Upper lobe of left lung (tissue), 6 donors: ENCODE results near the gene L3MBTL1. TPM values are rescaled to one million over a fixed set of nuclear protein-coding genes. Genes with fewer than 3 reads are reported as not detected.

Source experiments
- ATAC-seq, 2 donors: fragments of 200-7000 bp; cut with Tn5 transposase; one replicate each; pipeline ENCODE4 v1.9.1; 2022; ENCODE audit warnings: mild to moderate bottlenecking in 2 of 2, moderate library complexity in 2 of 2; ENCODE audit not compliant: low FRiP score in 2 of 2
- DNase-seq, 2 donors: peaks; one replicate each; pipeline ENCODE4 v3.0.0-alpha.2; 2019 to 2020
- H3K27ac ChIP-seq, 4 donors: fragments of 200-600 bp; sonication (generic); one replicate each; pipeline ENCODE4 v1.5.1; 2016 to 2019
- H3K27me3 ChIP-seq, 4 donors: fragments of 200-600 bp; sonication (generic); one replicate each; pipeline ENCODE4 v1.5.1; 2017 to 2019
- H3K36me3 ChIP-seq, 4 donors: fragments of 200-600 bp; sonication (generic); one replicate each; pipeline ENCODE4 v1.5.1; 2016 to 2019
- H3K4me1 ChIP-seq, 4 donors: fragments of 200-600 bp; sonication (generic); one replicate each; pipeline ENCODE4 v1.5.1; 2018 to 2019
- H3K4me3 ChIP-seq, 4 donors: fragments of 200-600 bp; sonication (generic); one replicate each; pipeline ENCODE4 v1.5.1; 2017 to 2019; ENCODE audit warnings: mild to moderate bottlenecking in 2 of 4, moderate library complexity in 1 of 4
- H3K9me3 ChIP-seq, 4 donors: fragments of 200-600 bp; sonication (generic); one replicate each; pipeline ENCODE4 v1.5.1; 2018 to 2019
- CTCF ChIP-seq, 6 experiments: fragments of 450-650 bp in 4 of 6; fragments of 200-600 bp in 2 of 6; sonication (generic) in 2 of 6; IDR thresholded peaks; one replicate each; pipeline ENCODE4 v1.5.1; 2016 to 2019; ENCODE audit warnings: antibody characterized with exemption in 6 of 6
- EP300 ChIP-seq, 4 donors: sonication (generic); formaldehyde crosslinking; IDR thresholded peaks; one replicate each; pipeline ENCODE4 v1.5.1; 2017; ENCODE audit warnings: antibody characterized with exemption in 4 of 4, control low read depth in 2 of 4
- POLR2A ChIP-seq, 4 donors: fragments of 450-650 bp; IDR thresholded peaks; one replicate each; pipeline ENCODE4 v1.5.1; 2016 to 2017; ENCODE audit warnings: antibody characterized with exemption in 4 of 4, mild to moderate bottlenecking in 2 of 4
- POLR2AphosphoS5 ChIP-seq, 2 donors: sonication (generic); formaldehyde crosslinking; IDR thresholded peaks; one replicate each; pipeline ENCODE4 v1.5.1; 2017; ENCODE audit warnings: antibody characterized with exemption in 2 of 2
- WGBS, 2 donors: methylation state at CpG; one replicate each; pipeline ENCODE4 v1.1.5; 2017 to 2018; 5-methylcytosine and 5-hydroxymethylcytosine counted together
- total RNA-seq, 6 donors: library from RNA; depleted of rRNA in 4 of 6; stranded (reverse); fragments of >200 nt in 4 of 6; gene quantifications; one replicate each; pipeline versions ENCODE4 v1.1.0 to v1.2.1, GENCODE V29; 2016 to 2021
- donor health status: DM: no; HTN: no; CAD: no; lungs with moderate emphysema.
- donor health status: DM: no; HTN: yes; CAD: no; lungs with severe emphysema.

L3MBTL1 gene
- total RNA-seq, 6 donors from 2014 or later: 4.9 to 50.3 (median 11.3) TPM

GRCh38 chr20:43569282-43569681 lies 61.8 kb downstream of the L3MBTL1 start:
- no peaks in the 10 kb centered on the region for H3K4me1 ChIP-seq
- H3K27ac ChIP-seq: no peak overlapping the region
- no peaks in the 10 kb centered on the region for H3K27me3 ChIP-seq
- DNase-seq (no peak), ATAC-seq (no peak)
- H3K9me3 ChIP-seq: no peaks in the 10 kb centered on the region
- H3K4me3 ChIP-seq: no peak overlapping the region
- TF ChIP-seq POLR2AphosphoS5 (IDR thresholded peaks at IDR 0.05) (no peak), CTCF (IDR thresholded peaks at IDR 0.05) (no peak), EP300 (IDR thresholded peaks at IDR 0.05) (no peak), POLR2A (IDR thresholded peaks at IDR 0.05) (no peak)
- no peaks in the 10 kb centered on the region for H3K36me3 ChIP-seq
- WGBS, 2 donors: 92 to 93% methylated on average over 3 to 10 of the region's 10 CpGs

GRCh38 chr20:43570496-43570895 lies 63.0 kb downstream of the L3MBTL1 start:
- Histone ChIP-seq H3K4me3 (no peak overlapping the region), H3K36me3 (no peaks in the 10 kb centered on the region), H3K4me1 (no peaks in the 10 kb centered on the region), H3K27me3 (no peaks in the 10 kb centered on the region), H3K9me3 (no peaks in the 10 kb centered on the region), H3K27ac (no peak overlapping the region)
- DNase-seq (no peak), ATAC-seq (no peak)
- 89 to 96% methylated on average over 9 to 10 of the region's 10 CpGs for WGBS, 2 donors
- TF ChIP-seq EP300 (IDR thresholded peaks at IDR 0.05) (no peak), POLR2AphosphoS5 (IDR thresholded peaks at IDR 0.05) (no peak), CTCF (IDR thresholded peaks at IDR 0.05) (no peak), POLR2A (IDR thresholded peaks at IDR 0.05) (no peak)

- H3K27me3 ChIP-seq: no peaks in the 10 kb centered on the region
- H3K4me1 ChIP-seq: no peaks in the 10 kb centered on the region
- WGBS, 2 donors: 89 to 98% methylated on average over 3 of the region's 3 CpGs
- no peaks in the 10 kb centered on the region for H3K9me3 ChIP-seq
- ATAC-seq: no peak
- H3K27ac ChIP-seq: no peak overlapping the region
- no peak for TF ChIP-seq EP300 (IDR thresholded peaks at IDR 0.05)
- no peak for TF ChIP-seq POLR2AphosphoS5 (IDR thresholded peaks at IDR 0.05)
- no peak for TF ChIP-seq POLR2A (IDR thresholded peaks at IDR 0.05)
- no peak for TF ChIP-seq CTCF (IDR thresholded peaks at IDR 0.05)
- no peak overlapping the region for H3K4me3 ChIP-seq
- no peak for DNase-seq
- H3K36me3 ChIP-seq: no peaks in the 10 kb centered on the region
Measured at GRCh38 chr20:43571310-43571709, 63.8 kb downstream of the L3MBTL1 start.

- no peaks in the 10 kb centered on the region for H3K36me3 ChIP-seq
- no peaks in the 10 kb centered on the region for H3K4me1 ChIP-seq
- ATAC-seq (no peak), DNase-seq (no peak)
- no peaks in the 10 kb centered on the region for H3K9me3 ChIP-seq
- no peaks in the 10 kb centered on the region for H3K27me3 ChIP-seq
- H3K27ac ChIP-seq: no peak overlapping the region
- TF ChIP-seq POLR2A (IDR thresholded peaks at IDR 0.05): no peak
- no peak for TF ChIP-seq POLR2AphosphoS5 (IDR thresholded peaks at IDR 0.05)
- no peak for TF ChIP-seq EP300 (IDR thresholded peaks at IDR 0.05)
- TF ChIP-seq CTCF (IDR thresholded peaks at IDR 0.05): no peak
- WGBS, 2 donors: 40 to 88% methylated on average over 1 to 6 of the region's 6 CpGs
- no peak overlapping the region for H3K4me3 ChIP-seq
Measured at GRCh38 chr20:43571771-43572170, 64.3 kb downstream of the L3MBTL1 start.

GRCh38 chr20:43572891-43573290 lies 65.4 kb downstream of the L3MBTL1 start:
- Histone ChIP-seq H3K4me1 (no peaks in the 10 kb centered on the region), H3K4me3 (no peak overlapping the region), H3K27ac (no peak overlapping the region), H3K36me3 (no peaks in the 10 kb centered on the region), H3K27me3 (no peaks in the 10 kb centered on the region), H3K9me3 (no peaks in the 10 kb centered on the region)
- WGBS, 2 donors: 96 to 98% methylated on average over 8 of the region's 8 CpGs
- TF ChIP-seq CTCF (IDR thresholded peaks at IDR 0.05) (no peak), EP300 (IDR thresholded peaks at IDR 0.05) (no peak), POLR2AphosphoS5 (IDR thresholded peaks at IDR 0.05) (no peak), POLR2A (IDR thresholded peaks at IDR 0.05) (no peak)
- ATAC-seq (no peak), DNase-seq (no peak)
